ENCODE results near the gene NCKAP5L. TPM values are rescaled to one million over a fixed set of nuclear protein-coding genes. Genes with fewer than 3 reads are reported as not detected.
A peak's percentile ranks its signal among the peaks of the same experiment; 100 is the strongest.

Gene NCKAP5L
- total RNA-seq, 2 donors from 2014 or later = 2.4 to 4.1 TPM

DNA sequence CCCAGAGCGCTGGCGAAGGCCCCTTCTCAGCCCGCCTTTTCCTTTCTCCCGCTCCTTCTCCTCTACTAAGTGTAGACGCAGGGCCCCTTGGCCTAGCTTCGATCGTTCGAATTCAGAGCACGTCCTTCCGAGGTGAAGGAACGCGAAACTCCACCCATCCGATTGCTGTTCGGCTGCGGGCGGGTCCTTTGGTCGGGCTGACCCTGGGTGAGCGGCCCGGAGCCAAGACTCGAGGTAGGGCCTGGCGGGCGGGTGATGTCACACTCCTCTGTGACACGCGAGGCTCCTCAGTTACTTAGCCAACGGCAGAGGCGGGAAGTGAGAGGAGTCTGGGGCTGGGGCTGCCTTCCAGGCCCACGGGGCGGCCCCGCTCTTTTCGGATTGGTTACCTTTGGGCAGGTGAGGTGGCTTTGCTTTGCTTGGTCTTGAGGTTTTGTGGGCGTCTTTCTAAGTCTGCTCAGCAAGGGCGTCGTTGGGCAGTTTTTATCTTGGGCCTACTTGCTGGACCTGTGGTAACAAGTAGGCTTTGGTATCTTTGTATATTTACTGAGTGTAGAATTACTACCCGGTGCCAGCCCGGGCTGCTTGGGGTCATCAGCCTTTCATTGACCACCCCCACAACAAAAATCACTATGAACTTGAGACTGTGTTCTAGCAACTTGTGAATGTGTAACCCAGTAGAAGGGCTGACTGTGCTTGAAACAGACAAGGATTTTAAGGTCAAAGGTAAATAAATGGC, 86.2 kb downstream of the NCKAP5L start:
- intact Hi-C loops (cut with DNase I) = no loop called here
- H3K27ac ChIP-seq = peak overlapping the region; percentile 95
- peak; percentile 90 for DNase-seq
- H3K27me3 ChIP-seq = no peaks in the 10 kb centered on the region
- H3K36me3 ChIP-seq = no peaks in the 10 kb centered on the region
- TF ChIP-seq, protein P1, sequence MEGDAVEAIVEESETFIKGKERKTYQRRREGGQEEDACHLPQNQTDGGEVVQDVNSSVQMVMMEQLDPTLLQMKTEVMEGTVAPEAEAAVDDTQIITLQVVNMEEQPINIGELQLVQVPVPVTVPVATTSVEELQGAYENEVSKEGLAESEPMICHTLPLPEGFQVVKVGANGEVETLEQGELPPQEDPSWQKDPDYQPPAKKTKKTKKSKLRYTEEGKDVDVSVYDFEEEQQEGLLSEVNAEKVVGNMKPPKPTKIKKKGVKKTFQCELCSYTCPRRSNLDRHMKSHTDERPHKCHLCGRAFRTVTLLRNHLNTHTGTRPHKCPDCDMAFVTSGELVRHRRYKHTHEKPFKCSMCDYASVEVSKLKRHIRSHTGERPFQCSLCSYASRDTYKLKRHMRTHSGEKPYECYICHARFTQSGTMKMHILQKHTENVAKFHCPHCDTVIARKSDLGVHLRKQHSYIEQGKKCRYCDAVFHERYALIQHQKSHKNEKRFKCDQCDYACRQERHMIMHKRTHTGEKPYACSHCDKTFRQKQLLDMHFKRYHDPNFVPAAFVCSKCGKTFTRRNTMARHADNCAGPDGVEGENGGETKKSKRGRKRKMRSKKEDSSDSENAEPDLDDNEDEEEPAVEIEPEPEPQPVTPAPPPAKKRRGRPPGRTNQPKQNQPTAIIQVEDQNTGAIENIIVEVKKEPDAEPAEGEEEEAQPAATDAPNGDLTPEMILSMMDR (IDR thresholded peaks at IDR 0.05) = no peak
- peak overlapping the region; percentile 96 to 99 for H3K9ac ChIP-seq (ENCODE audit: low read depth in 2 of 2, low read length in 2 of 2)
- H3K4me1 ChIP-seq = peaks cover 4% of the 10 kb centered on the region
- peak overlapping the region; percentile 73 for H3K4me3 ChIP-seq
- H3K9me3 ChIP-seq = no peaks in the 10 kb centered on the region

Other genes starting within 250 kb of the NCKAP5L start
- under 1 TPM; 0.11 to 0.27 TPM for gene FAM186B, start 222.8 kb downstream of the NCKAP5L start, total RNA-seq
- 10 to 100 TPM in 1 of 2 donors, 1 to 10 TPM in 1; 8.5 to 14.1 TPM for gene PRPF40B, start 204.9 kb downstream of the NCKAP5L start, total RNA-seq
- 1 to 10 TPM; 3.0 to 5.0 TPM for gene FMNL3, start 121.0 kb downstream of the NCKAP5L start, total RNA-seq
- 1,000 to 10,000 TPM in 1 of 2 donors, 100 to 1,000 TPM in 1; 868 to 1,024 TPM for gene TMBIM6, start 86.9 kb downstream of the NCKAP5L start, total RNA-seq
- gene BCDIN3D, start 14.7 kb upstream of the NCKAP5L start, total RNA-seq = 1 to 10 TPM; 3.3 to 3.7 TPM
- 1 to 10 TPM; 2.8 to 3.6 TPM for gene FAIM2, start 75.5 kb upstream of the NCKAP5L start, total RNA-seq
- gene AQP2, start 122.3 kb upstream of the NCKAP5L start, total RNA-seq = not detected
- not detected for gene AQP5, start 133.5 kb upstream of the NCKAP5L start, total RNA-seq
- not detected for gene AQP6, start 144.5 kb upstream of the NCKAP5L start, total RNA-seq
- gene RACGAP1, start 197.1 kb upstream of the NCKAP5L start, total RNA-seq = 10 to 100 TPM; 36.2 to 83.8 TPM
- 1 to 10 TPM; 1.0 to 1.1 TPM for gene ASIC1, start 229.2 kb upstream of the NCKAP5L start, total RNA-seq